CD14-positive monocyte (primary cell): ENCODE measurements around the gene ALOX15. TPM values are rescaled to one million over a fixed set of nuclear protein-coding genes. Genes with fewer than 3 reads are reported as not detected.

Source experiments
- DNase-seq, 3 donors: peaks; one replicate each; pipeline ENCODE4 v3.0.0-alpha.2; 2011 to 2022
- H2AFZ ChIP-seq: 2 replicates; pipeline ENCODE4 v1.6.0; 2012; ENCODE audit warnings: mild to moderate bottlenecking, low read depth, low read length, inconsistent platforms; ENCODE audit not compliant: insufficient read depth, poor library complexity, severe bottlenecking
- H3K27ac ChIP-seq, 2 donors: 1 replicate in 1 of 2; 2 replicates in 1 of 2; pipeline ENCODE4 v1.5.1; 2012 to 2013; ENCODE audit warnings: low read length in 2 of 2, control low read depth in 1 of 2, inconsistent platforms in 1 of 2, low read depth in 1 of 2, mild to moderate bottlenecking in 1 of 2
- H3K27me3 ChIP-seq, 2 donors: one replicate each; pipeline versions ENCODE4 v1.6.0 to v1.6.1; 2011 to 2013; ENCODE audit warnings: low read length in 2 of 2; ENCODE audit not compliant: control insufficient read depth in 2 of 2, insufficient read depth in 2 of 2
- H3K36me3 ChIP-seq, 2 donors: replicated peaks in 1 of 2; 1 replicate in 1 of 2; 2 replicates in 1 of 2; pipeline versions ENCODE4 v1.5.1 to v1.6.1; 2012 to 2013; ENCODE audit warnings: low read length in 2 of 2, control low read depth in 1 of 2, inconsistent platforms in 1 of 2, mild to moderate bottlenecking in 1 of 2; ENCODE audit not compliant: insufficient read depth in 2 of 2, control insufficient read depth in 1 of 2
- H3K4me1 ChIP-seq, 2 donors: 1 replicate in 1 of 2; 2 replicates in 1 of 2; pipeline versions ENCODE4 v1.5.1 to v1.6.1; 2012 to 2013; ENCODE audit warnings: low read length in 2 of 2, control low read depth in 1 of 2, inconsistent platforms in 1 of 2, mild to moderate bottlenecking in 1 of 2, moderate library complexity in 1 of 2; ENCODE audit not compliant: insufficient read depth in 2 of 2, control insufficient read depth in 1 of 2
- H3K4me2 ChIP-seq: replicated peaks from 2 replicates; pipeline ENCODE3; 2012; ENCODE audit warnings: low read length, moderate library complexity, mild to moderate bottlenecking; ENCODE audit not compliant: poor library complexity, severe bottlenecking; ENCODE audit errors: extremely low read depth
- H3K4me3 ChIP-seq, 3 experiments: fragments of 200-600 bp in 1 of 3; sonication (generic) in 1 of 3; replicated peaks in 1 of 3; 1 replicate in 2 of 3; 2 replicates in 1 of 3; pipeline ENCODE4 v1.5.1; 2011 to 2013; ENCODE audit warnings: low read length in 3 of 3, mild to moderate bottlenecking in 3 of 3, control low read depth in 2 of 3, low read depth in 2 of 3, inconsistent platforms in 1 of 3, moderate library complexity in 1 of 3
- H3K79me2 ChIP-seq: 2 replicates; pipeline ENCODE4 v1.6.0; 2012; ENCODE audit warnings: mild to moderate bottlenecking, control low read depth, inconsistent platforms, low read length, moderate library complexity; ENCODE audit not compliant: insufficient read depth
- H3K9ac ChIP-seq: 2 replicates; pipeline ENCODE4 v1.6.0; 2017; ENCODE audit warnings: low read length, mild to moderate bottlenecking; ENCODE audit not compliant: insufficient read depth, poor library complexity, severe bottlenecking
- H3K9me3 ChIP-seq, 2 donors: replicated peaks in 1 of 2; 1 replicate in 1 of 2; 2 replicates in 1 of 2; pipeline versions ENCODE4 v1.5.1 to v1.6.1; 2012 to 2013; ENCODE audit warnings: low read length in 2 of 2, control low read depth in 1 of 2; ENCODE audit not compliant: control insufficient read depth in 1 of 2, insufficient read depth in 1 of 2
- H4K20me1 ChIP-seq: 2 replicates; pipeline ENCODE4 v1.6.0; 2012; ENCODE audit warnings: mild to moderate bottlenecking, low read length, control low read depth, moderate library complexity; ENCODE audit not compliant: insufficient read depth
- H3K27ac Mint-ChIP-seq, 7 donors: one replicate each; pipeline ENCODE4 v1.8.0; 2020; ENCODE audit warnings: mild to moderate bottlenecking in 7 of 7, mixed read lengths in 7 of 7, moderate library complexity in 6 of 7, inconsistent platforms in 2 of 7
- H3K27me3 Mint-ChIP-seq, 3 donors: one replicate each; pipeline ENCODE4 v1.8.0; 2021 to 2022; ENCODE audit warnings: low read depth in 3 of 3, mild to moderate bottlenecking in 3 of 3, mixed read lengths in 3 of 3, moderate library complexity in 3 of 3, inconsistent platforms in 1 of 3
- H3K36me3 Mint-ChIP-seq, 2 donors: one replicate each; pipeline ENCODE4 v1.8.0; 2020; ENCODE audit warnings: mixed read lengths in 2 of 2, inconsistent platforms in 1 of 2, mild to moderate bottlenecking in 1 of 2
- H3K4me1 Mint-ChIP-seq: one replicate; pipeline ENCODE4 v1.8.0; 2020; ENCODE audit warnings: mild to moderate bottlenecking, mixed read lengths
- H3K4me3 Mint-ChIP-seq, 2 donors: one replicate each; pipeline ENCODE4 v1.8.0; 2020; ENCODE audit warnings: mild to moderate bottlenecking in 2 of 2, mixed read lengths in 2 of 2, moderate library complexity in 1 of 2
- H3K9me3 Mint-ChIP-seq, 7 donors: one replicate each; pipeline ENCODE4 v1.8.0; 2020 to 2022; ENCODE audit warnings: mixed read lengths in 7 of 7, mild to moderate bottlenecking in 6 of 7, moderate library complexity in 6 of 7, inconsistent platforms in 2 of 7
- CTCF ChIP-seq: fragments of 200-600 bp; IDR thresholded peaks from one replicate; pipeline ENCODE4 v1.8.0; 2022; ENCODE audit warnings: antibody characterized with exemption, mild to moderate bottlenecking
- WGBS: methylation state at CpG from one replicate; pipeline ENCODE4 v1.1.5; 2013; ENCODE audit warnings: missing lambda C conversion rate; ENCODE audit not compliant: insufficient coverage; 5-methylcytosine and 5-hydroxymethylcytosine counted together
- intact Hi-C, 2 donors: fragments of 100-400 bp; cut with micrococcal nuclease; formaldehyde crosslinking; loops; one replicate each; pipeline versions ENCODE4 v1.15.0 to v1.15.1; 2023
- polyA plus RNA-seq, 3 donors: library from polyadenylated mRNA; depleted of rRNA in 1 of 3; unstranded in 2 of 3; stranded (reverse) in 1 of 3; fragments of 300-500 nt in 2 of 3; fragments of >200 nt in 1 of 3; fragmentation: Illumina TruSeq in 2 of 3; gene quantifications; 1 replicate in 2 of 3; 2 replicates in 1 of 3; pipeline ENCODE4 v1.2.3, GENCODE V29; 2012 to 2021

The ALOX15 gene
- polyA plus RNA-seq, 3 donors: 0.05 to 0.13 TPM; not detected in 1

DNA sequence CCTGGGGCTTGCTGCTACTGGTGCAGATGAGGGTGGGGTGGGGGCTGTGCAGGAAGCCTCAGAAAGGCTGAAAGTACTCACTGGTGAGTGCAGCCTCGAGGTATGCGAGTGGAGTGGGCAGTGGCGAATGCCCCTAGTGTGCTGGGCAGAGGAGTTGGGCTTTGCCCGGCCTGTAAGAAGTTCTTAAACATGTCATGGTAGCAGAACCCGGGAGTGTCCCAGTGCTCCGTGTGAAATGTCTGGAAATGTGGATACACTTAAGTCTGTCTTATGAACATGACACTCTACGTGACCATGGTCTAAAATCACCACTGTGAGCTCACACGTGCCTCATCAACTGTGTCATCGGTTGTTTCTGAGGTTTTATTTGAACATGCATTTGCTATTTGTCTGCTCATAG lies 55.4 kb downstream of the ALOX15 start:
- no peak for DNase-seq
- no peak overlapping the region for H3K4me3 ChIP-seq
- Mint-ChIP-seq H3K9me3 (peaks cover 0 to 7% (median 3%) of the 10 kb centered on the region in 7 donors), H3K4me1 (peaks cover 3% of the 10 kb centered on the region), H3K36me3 (peaks cover 0 to 1% of the 10 kb centered on the region in 2 donors), H3K4me3 (peak overlapping the region in 1 of 2 donors; percentile 42), H3K27me3 (peaks cover 46 to 70% (median 54%) of the 10 kb centered on the region in 3 donors), H3K27ac (no peak overlapping the region)
- peaks cover 19 to 51% of the 10 kb centered on the region in 2 donors for H3K27me3 ChIP-seq
- H3K4me2 ChIP-seq: no peak overlapping the region
- no peak for TF ChIP-seq CTCF
- intact Hi-C loops: no loop called here
- no peaks in the 10 kb centered on the region for H3K79me2 ChIP-seq
- WGBS: 93% methylated on average over 9 of the region's 9 CpGs
- H3K9me3 ChIP-seq: peaks cover 0 to 10% of the 10 kb centered on the region in 2 donors
- H2AFZ ChIP-seq: no peak overlapping the region
- no peak overlapping the region for H3K9ac ChIP-seq
- H3K27ac ChIP-seq: no peak overlapping the region
- H4K20me1 ChIP-seq: no peaks in the 10 kb centered on the region
- no peaks in the 10 kb centered on the region for H3K36me3 ChIP-seq
- H3K4me1 ChIP-seq: peaks cover 5 to 10% of the 10 kb centered on the region in 2 donors

GRCh38 chr17:4585638-4585994 lies 55.9 kb downstream of the ALOX15 start:
- peaks cover 0 to 7% (median 3%) of the 10 kb centered on the region in 7 donors for H3K9me3 Mint-ChIP-seq
- TF ChIP-seq CTCF: no peak
- Histone ChIP-seq H3K27me3 (peaks cover 19 to 51% of the 10 kb centered on the region in 2 donors), H4K20me1 (no peaks in the 10 kb centered on the region), H3K9ac (no peak overlapping the region), H3K79me2 (no peaks in the 10 kb centered on the region), H3K36me3 (no peaks in the 10 kb centered on the region), H3K4me2 (no peak overlapping the region), H3K4me3 (no peak overlapping the region), H3K9me3 (peaks cover 0 to 10% of the 10 kb centered on the region in 2 donors), H3K27ac (no peak overlapping the region), H3K4me1 (peaks cover 5 to 10% of the 10 kb centered on the region in 2 donors), H2AFZ (no peak overlapping the region)
- peaks cover 3% of the 10 kb centered on the region for H3K4me1 Mint-ChIP-seq
- WGBS: no CpG with 5 or more reads among the region's 7 CpGs
- no peak overlapping the region for H3K27ac Mint-ChIP-seq
- DNase-seq: no peak
- peaks cover 0 to 1% of the 10 kb centered on the region in 2 donors for H3K36me3 Mint-ChIP-seq
- H3K4me3 Mint-ChIP-seq: peak overlapping the region in 1 of 2 donors; percentile 83
- intact Hi-C loops: no loop called here
- peaks cover 44 to 71% (median 56%) of the 10 kb centered on the region in 3 donors for H3K27me3 Mint-ChIP-seq
